Right kidney (tissue), 1 donor: ENCODE measurements around the gene MRPL33.
"Not testable (repeated sequence)": the region's sequence is repeated elsewhere in the genome, so short reads cannot be mapped to it uniquely, and the experiment has no call there.

Source experiments
- DNase-seq: peaks from one replicate; pipeline ENCODE4 v3.0.0-alpha.2; 2016

MRPL33 gene

DNA sequence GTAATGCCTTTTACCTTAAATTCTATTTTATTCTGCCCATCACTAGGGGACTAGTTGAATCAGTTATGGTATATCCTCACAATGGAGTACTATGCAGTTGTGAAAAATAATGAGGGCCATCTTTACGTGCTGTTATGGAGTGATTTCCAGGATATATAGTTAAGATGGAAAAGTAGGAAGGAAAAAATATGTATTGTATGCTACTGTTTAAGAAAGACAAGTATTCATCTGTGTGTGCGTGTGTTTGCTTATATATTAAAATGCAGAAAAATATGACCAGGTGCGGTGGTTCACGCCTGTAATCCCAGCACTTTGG lies 32.5 kb upstream of the MRPL33 start:
- DNase-seq = no peak

DNA sequence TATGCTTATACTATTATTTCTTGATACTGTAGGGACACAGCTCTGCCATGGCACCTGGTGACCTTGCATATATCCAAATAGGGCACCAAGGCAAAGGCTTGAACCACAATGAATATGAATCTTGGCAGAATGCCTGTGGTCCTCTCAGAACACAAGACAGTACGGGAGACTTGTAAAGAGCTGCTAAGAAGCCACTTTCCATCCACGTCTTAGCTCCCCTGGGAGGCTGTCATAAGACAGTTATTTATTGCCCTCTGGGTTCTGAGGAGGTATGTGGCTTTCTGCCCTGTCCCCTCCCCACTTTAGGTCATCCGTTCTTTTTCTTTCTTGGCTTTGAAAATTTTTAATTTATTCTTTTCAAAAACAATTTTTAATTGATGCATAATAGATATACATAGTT lies 29.8 kb upstream of the MRPL33 start:
- no peak for DNase-seq

DNA sequence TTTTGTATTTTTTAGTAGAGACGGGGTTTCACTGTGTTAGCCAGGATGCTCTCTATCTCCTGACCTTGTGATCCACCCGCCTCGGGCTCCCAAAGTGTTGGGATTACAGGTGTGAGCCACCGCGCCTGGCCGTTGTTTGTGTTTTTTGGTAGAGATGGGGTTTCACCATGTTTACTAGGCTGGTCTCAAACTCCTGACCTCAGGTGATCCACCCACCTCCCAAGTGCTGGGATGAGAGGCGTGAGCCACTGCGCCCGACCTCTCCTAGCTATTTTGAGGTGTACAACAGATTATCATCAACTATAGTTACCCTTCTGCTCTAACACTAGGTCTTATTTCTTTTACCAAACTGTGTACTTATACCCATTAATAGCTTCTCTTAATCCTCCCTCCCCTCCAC lies 28.9 kb upstream of the MRPL33 start:
- no peak for DNase-seq

DNA sequence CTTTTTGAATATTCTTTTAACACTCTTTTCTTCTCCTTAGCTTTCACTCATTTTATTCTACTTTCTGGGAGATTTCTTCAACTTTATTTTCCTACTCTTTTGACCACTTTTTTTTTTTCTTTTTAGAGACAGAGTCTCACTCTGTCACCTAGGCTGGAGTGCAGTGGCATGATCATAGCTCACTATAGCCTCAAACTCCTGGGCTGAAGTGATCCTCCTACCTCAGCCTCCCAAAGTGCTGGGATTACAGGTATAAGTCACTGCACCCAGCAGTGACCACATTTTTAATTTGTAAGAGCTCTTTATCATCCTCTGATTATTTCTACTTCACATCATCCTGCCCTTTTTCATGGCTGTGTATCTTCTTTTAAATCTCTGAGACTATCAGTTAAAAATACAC lies 26.0 kb upstream of the MRPL33 start:
- DNase-seq = not testable (repeated sequence)

DNA sequence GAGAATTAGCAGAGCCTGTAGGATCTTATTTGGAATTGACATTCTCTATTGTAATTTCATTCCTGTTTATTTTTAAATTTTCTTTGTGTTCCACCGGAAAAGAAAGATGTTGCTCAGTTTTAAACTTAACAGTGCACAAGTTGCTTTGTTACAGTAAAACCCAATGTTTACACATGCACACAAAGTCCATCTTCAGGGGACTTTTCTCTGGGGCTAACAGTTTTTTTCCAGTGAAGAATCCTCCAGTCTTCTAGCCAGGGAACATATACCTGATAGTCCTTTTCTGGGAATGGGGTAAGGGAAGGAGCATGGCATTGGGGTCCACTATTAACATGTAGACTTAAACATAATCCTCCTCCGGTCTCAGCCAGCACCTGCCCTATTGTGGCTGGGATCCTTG lies 25.2 kb upstream of the MRPL33 start:
- DNase-seq = no peak

DNA sequence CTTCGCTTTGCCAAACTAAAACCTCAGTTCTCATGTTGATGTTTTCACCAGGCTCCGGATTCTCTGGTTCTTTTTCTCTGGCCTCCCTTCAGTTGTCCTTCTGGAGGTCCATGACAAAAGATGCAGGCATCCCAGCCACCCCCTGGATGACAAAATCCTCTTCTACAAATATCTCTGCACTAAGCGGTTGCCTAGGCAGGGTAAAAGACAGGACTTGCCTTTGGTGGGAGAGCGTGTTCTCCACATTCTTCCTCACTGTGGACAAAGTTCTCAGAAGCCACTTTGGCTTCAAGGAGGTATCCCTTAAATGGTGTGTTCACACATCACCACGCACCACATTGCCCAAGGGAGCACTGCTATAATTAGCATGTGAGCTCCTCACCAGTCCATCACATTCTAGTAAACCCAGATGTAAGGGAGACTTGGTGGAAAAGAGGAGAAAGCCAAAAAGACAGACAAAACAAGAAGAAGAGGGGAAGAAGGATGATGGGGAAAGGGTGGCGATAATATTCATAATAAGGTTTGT lies 23.6 kb upstream of the MRPL33 start:
- DNase-seq = no peak

DNA sequence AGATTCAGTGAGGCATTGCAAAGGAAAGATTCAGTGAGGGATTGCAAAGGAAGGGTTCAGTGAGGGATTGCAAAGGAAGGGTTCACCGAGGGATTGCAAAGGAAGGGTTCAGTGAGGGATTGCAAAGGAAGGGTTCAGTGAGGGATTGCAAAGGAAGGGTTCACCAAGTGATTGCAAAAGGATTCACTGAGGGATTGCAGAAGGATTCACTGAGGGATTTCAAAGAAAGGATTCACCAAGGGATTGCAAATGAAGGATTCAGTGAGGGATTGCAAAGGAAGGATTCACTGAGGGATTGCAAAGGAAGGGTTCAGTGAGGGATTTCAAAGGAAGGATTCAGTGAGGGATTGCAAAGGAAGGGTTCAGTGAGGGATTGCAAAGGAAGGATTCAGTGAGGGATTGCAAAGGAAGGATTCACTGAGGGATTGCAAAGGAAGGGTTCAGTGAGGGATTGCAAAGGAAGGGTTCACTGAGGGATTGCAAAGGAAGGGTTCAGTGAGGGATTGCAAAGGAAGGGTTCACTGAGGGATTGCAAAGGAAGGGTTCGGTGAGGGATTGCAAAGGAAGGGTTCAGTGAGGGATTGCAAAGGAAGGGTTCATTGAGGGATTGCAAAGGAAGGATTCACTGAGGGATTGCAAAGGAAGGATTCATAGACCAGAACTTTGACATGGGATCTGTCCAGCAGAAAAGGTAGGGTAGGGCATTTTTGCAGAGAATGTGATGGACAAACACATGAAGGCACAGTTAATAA lies 22.5 kb upstream of the MRPL33 start:
- not testable (repeated sequence) for DNase-seq

DNA sequence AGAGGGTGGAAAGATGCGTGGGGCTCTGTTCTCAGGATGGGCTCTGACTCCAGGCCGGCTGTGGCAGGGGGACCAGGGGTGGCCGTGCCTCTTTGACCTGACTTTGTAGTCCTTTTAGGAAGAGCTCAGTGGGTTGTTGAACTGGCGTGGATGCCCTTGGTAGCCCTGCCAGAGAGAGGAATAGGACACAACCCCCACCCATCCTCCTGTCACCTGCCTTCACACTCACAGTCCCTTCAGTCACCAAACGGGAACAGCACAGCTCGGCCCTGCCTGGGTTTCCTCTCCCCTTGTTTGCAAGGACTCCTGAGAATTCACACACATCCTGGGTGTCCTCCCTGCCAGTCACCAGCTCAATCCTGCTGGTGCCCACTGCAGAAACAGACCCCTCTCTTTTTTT lies 20.1 kb upstream of the MRPL33 start:
- DNase-seq = no peak

DNA sequence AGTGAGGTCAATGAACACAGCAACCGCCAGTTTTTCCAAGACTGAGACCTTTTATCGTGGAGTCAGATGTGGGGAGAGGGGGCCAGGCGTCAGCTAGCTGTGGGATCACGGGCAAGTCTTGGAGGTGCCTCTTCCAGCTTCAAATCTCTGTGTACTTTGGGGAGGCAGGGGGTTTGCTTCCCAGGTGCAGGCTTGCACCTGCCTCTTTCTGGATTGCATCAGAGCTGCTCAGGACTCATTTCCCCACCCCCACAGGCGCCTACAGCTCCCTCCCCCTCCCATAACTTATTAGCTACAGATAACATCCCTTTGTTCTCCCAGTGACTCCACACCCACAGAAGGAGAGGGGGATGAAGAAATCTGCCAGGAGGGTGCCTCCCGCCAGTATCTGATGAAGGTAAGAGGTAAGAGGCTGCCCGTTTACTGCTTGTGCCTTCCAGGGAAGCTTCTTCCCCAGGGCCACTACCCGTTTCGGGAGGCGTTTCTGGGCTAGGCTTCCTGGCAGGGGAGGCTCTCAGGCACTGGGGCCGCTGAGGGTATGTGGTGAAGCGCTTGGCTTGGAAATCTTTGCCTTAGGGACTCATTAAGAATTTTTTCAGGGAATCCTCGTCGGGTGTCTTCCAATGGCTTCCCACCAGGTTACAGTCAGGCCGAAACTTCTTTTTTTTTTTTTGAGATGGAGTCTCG lies 18.8 kb upstream of the MRPL33 start:
- peak; percentile 74 for DNase-seq

DNA sequence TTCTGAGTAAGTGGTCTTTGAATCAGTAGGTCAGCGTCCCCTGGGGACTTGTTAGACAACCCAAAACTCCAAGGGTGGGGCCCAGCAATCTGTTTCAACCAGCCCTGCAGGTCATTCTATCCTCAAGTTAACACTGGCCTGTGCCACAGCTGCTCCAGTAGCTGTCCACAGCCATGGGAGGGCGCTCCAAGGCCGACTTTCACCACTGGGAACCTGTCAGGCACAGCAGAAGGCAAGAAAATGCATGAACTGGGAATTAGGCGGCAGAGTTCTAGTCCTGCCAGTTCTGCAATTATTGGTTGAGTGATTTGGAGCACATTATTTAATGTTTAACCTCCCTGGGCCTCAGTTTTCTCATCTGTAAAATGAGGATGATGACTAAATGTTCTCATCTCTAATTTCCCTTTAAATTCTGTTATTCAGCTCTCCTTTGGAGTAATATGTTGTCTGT lies 17.4 kb upstream of the MRPL33 start:
- no peak for DNase-seq

DNA sequence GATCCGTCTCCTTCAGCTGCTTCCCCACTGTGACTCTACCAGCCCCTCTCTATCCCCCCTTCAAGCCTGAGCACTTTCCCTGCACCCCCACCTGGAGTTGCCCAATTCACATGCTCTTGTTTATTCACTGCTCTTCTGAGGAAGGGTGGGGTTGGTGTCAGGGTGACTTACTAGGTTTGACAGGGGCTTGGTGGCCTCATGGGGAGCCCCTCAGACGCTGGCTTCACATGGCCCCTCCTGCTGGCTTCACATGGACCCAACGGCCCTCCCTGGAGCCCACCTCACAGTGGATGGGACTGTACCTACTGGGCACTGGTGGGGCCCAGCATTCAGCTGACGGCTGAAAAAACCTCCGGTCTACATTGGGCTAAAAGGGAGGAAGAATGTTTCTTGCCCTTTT lies 16.7 kb upstream of the MRPL33 start:
- no peak for DNase-seq

DNA sequence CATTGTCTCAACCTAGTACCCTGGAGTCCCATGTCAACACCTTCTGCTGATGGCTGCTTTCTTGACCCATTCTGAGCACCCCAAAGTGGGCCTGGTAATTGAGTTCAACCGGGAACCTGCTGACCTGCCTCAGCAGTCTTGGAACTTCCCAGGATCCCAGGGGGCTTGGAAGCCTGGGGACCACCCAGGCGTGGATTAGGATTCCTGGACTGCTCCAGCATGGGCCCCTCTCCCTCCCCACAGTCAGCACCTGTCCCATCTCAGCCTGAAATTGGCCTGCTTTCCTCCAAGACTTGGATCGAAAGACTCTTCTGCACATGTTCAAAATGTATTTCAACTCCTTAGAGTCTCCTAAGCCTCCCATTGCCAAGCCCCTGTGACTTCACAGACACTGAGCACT lies 15.4 kb upstream of the MRPL33 start:
- DNase-seq = no peak

DNA sequence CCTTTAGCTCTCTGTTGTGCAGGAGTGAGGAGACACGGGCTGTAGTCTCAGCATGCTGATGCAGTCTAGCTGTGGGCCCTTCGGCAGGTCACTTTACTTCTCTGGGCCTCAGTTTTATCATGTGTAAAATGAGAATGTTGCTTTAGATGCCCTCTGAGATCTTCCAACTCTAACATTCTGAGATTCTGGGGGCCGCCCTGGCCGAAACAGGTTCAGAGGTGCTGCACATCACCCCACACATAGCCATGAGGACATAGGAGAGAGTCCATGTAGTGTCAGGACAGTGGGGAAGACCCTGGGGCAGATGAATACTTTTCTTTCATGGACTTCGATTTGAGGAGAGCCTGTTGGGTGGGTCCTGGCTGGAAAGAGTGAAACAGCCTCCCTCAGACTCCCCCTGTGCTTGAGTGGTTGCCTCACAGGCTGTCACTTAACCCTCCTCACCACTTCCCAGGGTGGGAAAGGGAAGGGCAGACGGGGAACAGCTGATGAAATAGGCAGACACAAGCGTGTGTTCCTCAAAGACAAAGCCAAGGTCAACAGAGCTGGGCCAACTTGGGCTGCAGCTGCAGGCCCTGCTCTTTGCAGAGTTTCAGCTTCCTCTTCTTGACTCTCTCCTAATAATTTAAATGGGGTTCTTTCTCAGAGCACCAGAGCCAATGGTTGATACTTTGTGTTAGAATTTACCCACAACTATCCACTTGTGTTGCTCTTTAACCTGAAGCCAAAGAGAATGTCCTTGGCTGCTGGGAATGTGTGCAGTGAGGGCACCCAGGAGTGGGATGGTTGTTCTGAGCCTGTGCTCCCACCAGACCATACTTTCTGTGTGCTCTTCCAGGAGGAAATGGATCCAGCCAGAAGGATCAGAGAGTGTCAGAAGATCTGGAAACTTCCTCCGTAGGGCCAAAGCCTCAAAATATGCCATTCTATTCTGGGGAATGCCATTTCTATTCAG lies 14.7 kb upstream of the MRPL33 start:
- DNase-seq = no peak

DNA sequence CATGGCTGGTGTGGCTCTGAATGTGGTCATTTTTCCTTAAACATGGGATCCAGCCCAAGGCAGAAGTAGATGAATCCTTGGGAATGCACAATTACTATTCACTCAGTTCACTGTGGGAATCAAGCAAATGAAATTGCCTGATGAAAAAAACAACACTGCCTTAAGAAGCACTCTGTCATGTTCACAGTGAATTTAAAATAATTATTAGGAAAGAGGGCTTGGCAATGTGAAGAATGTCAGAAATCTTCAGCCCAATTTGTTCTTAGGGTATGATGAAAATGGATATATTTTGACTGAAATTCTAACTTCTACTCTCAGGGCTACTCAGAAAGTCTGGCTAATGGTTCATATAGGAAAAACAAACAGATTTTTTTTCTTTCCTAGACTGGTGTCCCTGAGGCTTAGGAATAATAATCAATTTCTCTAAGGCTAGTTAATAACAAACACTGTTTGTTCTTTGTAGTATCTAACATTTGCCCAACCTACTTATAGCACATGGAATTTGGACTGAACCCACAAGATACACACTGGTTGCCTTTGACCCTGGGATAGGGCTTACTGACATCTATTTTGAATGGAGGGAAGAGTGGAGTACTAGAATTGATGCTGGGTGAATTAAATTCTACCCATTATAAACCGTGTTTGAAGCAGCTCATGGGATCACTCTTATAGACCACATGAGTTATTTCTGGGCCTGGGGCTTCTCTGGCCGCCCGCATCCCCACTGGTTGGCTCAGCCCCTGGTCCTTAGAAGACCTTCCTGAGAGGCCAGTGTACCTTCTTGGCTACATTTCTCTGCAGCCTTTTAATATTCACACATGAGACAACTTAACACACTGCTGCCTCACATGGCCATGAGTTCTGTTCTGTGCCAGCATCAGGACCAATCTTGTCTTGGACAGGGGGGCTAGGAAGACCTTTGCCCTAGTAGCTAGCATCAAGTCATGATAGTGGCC lies 8.3 kb upstream of the MRPL33 start:
- DNase-seq = no peak

DNA sequence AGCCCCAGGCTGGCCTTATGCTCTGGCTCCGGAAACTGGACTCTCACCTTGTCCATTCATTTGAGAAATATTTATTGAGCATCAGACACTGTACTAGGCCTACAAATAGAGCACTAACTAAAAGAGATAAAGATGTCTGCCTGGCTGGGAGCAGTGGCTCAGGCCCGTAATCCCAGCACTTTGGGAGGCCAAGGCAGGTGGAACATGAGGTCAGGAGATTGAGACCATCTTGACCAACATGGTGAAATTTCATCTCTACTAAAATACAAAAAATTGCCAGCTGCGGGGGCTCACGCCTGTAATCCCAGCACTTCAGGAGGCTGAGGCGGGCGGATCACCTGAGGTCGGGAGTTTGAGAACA lies 7.6 kb upstream of the MRPL33 start:
- no peak for DNase-seq

DNA sequence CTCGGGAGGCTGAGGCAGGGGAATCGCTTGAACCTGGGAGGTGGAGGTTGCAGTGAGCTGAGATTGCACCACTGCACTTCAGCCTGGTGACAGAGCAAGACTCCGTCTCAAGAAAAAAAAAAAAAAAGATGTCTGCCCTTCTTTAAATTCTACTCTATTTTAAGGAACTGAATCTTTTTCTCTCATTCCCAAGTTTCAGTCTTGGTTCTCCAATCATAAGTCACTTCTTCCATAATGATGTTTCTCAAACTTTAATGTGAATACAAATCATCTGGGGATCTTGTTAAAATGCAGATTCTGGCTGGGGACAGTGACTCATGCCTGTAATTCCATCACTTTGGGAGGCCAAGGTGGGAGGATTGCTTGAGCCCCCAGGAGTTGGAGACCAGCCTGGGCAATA lies 7.0 kb upstream of the MRPL33 start:
- DNase-seq = not testable (repeated sequence)

DNA sequence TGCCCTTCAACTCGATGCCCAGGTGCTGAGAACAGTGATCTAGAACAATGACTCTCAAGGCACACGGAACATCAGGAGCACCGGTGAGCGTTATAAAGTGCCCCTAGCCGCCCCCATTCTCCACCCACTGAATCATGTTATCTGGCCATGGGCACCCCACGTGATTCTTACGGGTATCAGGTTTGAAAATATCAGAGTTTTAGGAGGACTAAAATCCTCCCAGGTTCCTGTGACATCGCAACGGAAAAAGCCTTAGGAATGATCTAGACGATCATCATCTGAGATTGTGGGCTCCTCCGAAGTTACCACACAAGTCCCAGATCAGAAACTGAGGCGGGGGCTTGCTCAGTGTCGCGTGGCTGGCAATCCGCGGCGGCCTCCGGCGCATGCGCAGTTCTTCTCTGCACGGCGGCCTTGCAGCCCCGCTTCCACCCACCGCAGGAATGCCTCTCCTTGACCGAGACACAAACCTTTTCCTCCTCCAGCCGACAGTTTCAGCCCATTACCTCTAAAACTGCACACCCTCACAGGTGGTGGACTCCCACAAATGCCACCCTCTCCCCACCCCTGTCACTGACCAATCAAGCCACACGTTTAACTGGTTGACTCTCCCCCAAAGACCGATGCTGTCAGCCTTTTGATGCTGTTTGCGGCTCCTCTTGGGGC lies 5.8 kb upstream of the MRPL33 start:
- peak; percentile 83 for DNase-seq

DNA sequence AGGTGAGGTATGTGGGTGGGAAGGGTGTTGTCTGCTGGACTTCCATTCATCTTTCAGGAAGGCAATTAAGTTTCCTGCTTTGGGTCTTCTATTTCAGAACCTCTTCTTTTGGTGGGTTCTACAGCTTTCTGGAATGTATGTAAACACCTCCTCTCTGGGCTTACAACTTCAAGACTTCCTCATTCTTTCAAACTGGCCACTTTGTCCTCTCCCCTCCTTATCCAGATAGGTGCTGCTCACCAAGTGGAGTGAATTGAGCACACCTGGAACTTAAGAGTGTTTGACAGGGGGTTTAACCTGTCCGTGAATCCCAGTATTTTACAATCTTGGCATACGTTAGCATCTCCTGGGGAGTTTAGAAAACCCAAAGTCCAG lies 5.2 kb upstream of the MRPL33 start:
- DNase-seq = no peak

DNA sequence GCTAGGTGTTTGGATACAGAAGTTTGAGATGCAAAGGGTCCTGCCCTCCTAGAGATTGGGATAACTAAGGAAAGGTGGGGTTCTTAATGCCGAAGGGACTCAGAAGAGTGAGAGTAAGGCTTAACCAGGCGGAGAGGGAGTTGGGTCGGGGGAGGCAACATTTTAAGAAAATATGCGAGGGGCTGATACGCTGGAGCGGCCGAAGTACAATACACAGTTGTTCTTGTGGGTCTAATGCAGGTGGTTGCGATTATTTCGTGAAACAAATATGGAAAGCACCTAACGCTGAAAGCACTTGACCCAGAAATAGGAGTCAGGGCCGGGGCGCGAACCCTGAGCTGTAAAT lies 344 bp upstream of the MRPL33 start:
- DNase-seq = no peak

DNA sequence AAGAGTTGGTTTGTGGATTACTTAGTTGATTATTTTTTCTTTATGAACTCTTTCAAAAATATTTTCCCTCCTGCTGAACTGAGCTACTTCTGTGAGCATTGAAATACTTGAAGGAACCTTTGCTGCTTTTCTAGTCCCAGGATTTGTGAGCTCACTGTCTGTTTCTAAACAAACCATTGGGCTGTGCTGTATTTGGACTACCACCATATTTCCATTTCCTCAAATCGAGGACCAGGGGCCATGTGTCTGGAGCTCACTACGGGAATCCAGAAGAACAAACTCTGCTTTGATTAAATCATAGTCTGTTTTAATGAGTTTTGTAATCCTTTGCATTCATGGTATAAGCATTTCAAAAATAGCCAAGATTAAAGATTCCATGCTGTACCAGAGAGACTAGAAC lies 1.3 kb downstream of the MRPL33 start:
- no peak for DNase-seq

DNA sequence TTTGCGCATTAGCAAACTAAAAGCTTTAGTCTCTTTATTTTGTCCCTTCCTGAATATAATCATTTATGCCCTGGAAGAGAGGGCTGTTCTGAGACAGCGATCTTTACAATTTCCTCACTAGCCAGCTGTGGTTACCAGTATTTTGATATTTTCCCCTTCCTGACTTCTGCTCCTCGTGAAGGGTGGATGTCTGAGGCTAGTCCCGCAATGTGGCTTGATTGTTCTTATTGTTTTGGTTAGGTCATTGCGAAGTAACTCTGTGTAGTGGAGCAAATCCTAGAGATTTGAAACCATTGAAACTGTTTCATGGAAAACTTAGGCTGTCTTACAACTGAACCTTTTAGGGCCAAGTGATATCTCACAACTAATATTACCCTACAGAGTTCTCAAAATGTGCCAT lies 2.4 kb downstream of the MRPL33 start:
- DNase-seq = no peak
